H1 (cell line): Measurements from ENCODE around the gene MED12L. TPM values are rescaled to one million over a fixed set of nuclear protein-coding genes. Genes with fewer than 3 reads are reported as not detected.

Source experiments
- EGR1 ChIP-seq: IDR thresholded peaks from 2 replicates; pipeline ENCODE4 v1.6.1; 2011; ENCODE audit warnings: low read depth, low read length, borderline replicate concordance
- MAFK ChIP-seq: IDR thresholded peaks from 2 replicates; pipeline ENCODE4 v1.6.1; 2012; ENCODE audit warnings: low read depth, mild to moderate bottlenecking, improper control_type of control experiment, low read length
- SAP30 ChIP-seq: fragments of 300-600 bp; sonication (generic); IDR thresholded peaks from 2 replicates; pipeline ENCODE4 v1.7.1; 2012; ENCODE audit warnings: low read length, moderate library complexity, mild to moderate bottlenecking, inconsistent platforms; ENCODE audit not compliant: insufficient read depth, insufficient replicate concordance
- polyA plus RNA-seq, 7 experiments: library from polyadenylated mRNA; depleted of rRNA in 3 of 7; stranded (reverse) in 5 of 7; unstranded in 2 of 7; fragments of >200 nt in 5 of 7; fragments of 200-250 nt in 2 of 7; gene quantifications; 1 replicate in 5 of 7; 2 replicates in 1 of 7; 4 replicates in 1 of 7; pipeline versions ENCODE4 v1.2.1 to v1.2.3, GENCODE V29; 2011 to 2013; ENCODE audit warnings: missing spikeins in 2 of 7, mixed read lengths in 2 of 7
- total RNA-seq: library from RNA; stranded (reverse); fragmentation: NEBNext Ultra II Directional; extraction: Animal tissue kit (Norgen Biotek cat#: 25700); gene quantifications from 2 replicates; pipeline ENCODE4 v1.2.1, GENCODE V29; 2021

Gene MED12L
- total and polyA plus RNA-seq, 2 of the 8 experiments (the other 6 are each of a cell fraction or from before 2014, with no cell fraction given) = 3.6 to 26.2 TPM

- TF ChIP-seq SAP30 (no peak), EGR1 (no peak), MAFK (no peak)
These were observed 308.5 kb downstream of the MED12L start (continued) for GRCh38 chr3:151393941-151394340.
